SK-N-SH (cell line): ENCODE results near the gene SKA2. TPM values are rescaled to one million over a fixed set of nuclear protein-coding genes. Genes with fewer than 3 reads are reported as not detected.

Experiments
- CTCF ChIA-PET: fragments of 300-600, 350-600 bp; formaldehyde crosslinking; extraction: SDS; loops from one replicate; lab custom pipeline; 2021; lab: Yijun Ruan, JAX
- POLR2A ChIA-PET: fragments of 350-600 bp; sonication (Branson Sonifier 250); formaldehyde crosslinking; extraction: SDS; loops from one replicate; lab custom pipeline; 2020; ENCODE audit warnings: antibody characterized with exemption, inconsistent platforms; lab: Yijun Ruan, JAX
- DNase-seq: peaks from one replicate; pipeline ENCODE4 v3.0.0; 2012
- H2AFZ ChIP-seq: fragments of 200-600 bp; sonication (generic); 2 replicates; pipeline ENCODE4 v1.8.1; 2016; ENCODE audit warnings: antibody characterized with exemption, mild to moderate bottlenecking, low read depth
- H3F3A ChIP-seq: fragments of 200-600 bp; sonication (generic); replicated peaks from 2 replicates; pipeline ENCODE3; 2016; ENCODE audit warnings: antibody characterized with exemption, mild to moderate bottlenecking; ENCODE audit not compliant: insufficient read depth
- H3K27ac ChIP-seq, 2 experiments: fragments of 200-500 bp in 1 of 2; fragments of 200-600 bp in 1 of 2; sonication (Bioruptor generic) in 1 of 2; sonication (generic), shearing (Covaris generic) in 1 of 2; 2 replicates each; pipeline versions ENCODE4 v1.5.1 to v1.6.1; 2014 to 2016; ENCODE audit warnings: low read depth in 2 of 2, inconsistent platforms in 1 of 2, low read length in 1 of 2, mild to moderate bottlenecking in 1 of 2, mixed read lengths in 1 of 2
- H3K27me3 ChIP-seq: fragments of 200-600 bp; sonication (generic), shearing (Covaris generic); 2 replicates; pipeline ENCODE4 v1.6.1; 2016; ENCODE audit warnings: mixed run types; ENCODE audit not compliant: insufficient read depth
- H3K36me3 ChIP-seq, 2 experiments: fragments of 200-500 bp in 1 of 2; fragments of 200-600 bp in 1 of 2; sonication (Bioruptor generic) in 1 of 2; sonication (generic) in 1 of 2; replicated peaks in 1 of 2; 2 replicates each; pipeline versions ENCODE3 to v1.5.1; 2014 to 2016; ENCODE audit warnings: low read length in 1 of 2, mild to moderate bottlenecking in 1 of 2; ENCODE audit not compliant: insufficient read depth in 2 of 2, control insufficient read depth in 1 of 2
- H3K4me1 ChIP-seq, 2 experiments: fragments of 200-500 bp in 1 of 2; fragments of 200-600 bp in 1 of 2; sonication (Bioruptor generic) in 1 of 2; sonication (generic), shearing (Covaris generic) in 1 of 2; 2 replicates each; pipeline versions ENCODE4 v1.5.1 to v1.6.1; 2014 to 2016; ENCODE audit warnings: low read depth in 1 of 2, low read length in 1 of 2, mixed run types in 1 of 2; ENCODE audit not compliant: insufficient read depth in 2 of 2, control insufficient read depth in 1 of 2
- H3K4me2 ChIP-seq: fragments of 200-600 bp; sonication (generic), shearing (Covaris generic); 2 replicates; pipeline ENCODE4 v1.6.1; 2017; ENCODE audit warnings: mixed run types
- H3K4me3 ChIP-seq, 2 experiments: fragments of 200-500 bp in 1 of 2; fragments of 200-600 bp in 1 of 2; sonication (Bioruptor generic) in 1 of 2; sonication (generic), shearing (Covaris generic) in 1 of 2; 2 replicates each; pipeline versions ENCODE4 v1.5.1 to v1.8.1; 2014 to 2016; ENCODE audit warnings: low read depth in 2 of 2, inconsistent platforms in 1 of 2, low read length in 1 of 2, mild to moderate bottlenecking in 1 of 2, mixed read lengths in 1 of 2, moderate library complexity in 1 of 2
- H3K79me2 ChIP-seq: fragments of 200-600 bp; sonication (generic); 2 replicates; pipeline ENCODE4 v1.8.1; 2017; ENCODE audit warnings: mild to moderate bottlenecking; ENCODE audit not compliant: insufficient read depth
- H3K9ac ChIP-seq: fragments of 200-600 bp; sonication (generic); 2 replicates; pipeline ENCODE4 v1.6.1; 2017; ENCODE audit warnings: mixed run types
- H3K9me2 ChIP-seq: fragments of 200-600 bp; sonication (generic); 2 replicates; pipeline ENCODE4 v1.6.1; 2017; ENCODE audit warnings: mixed run types
- H3K9me3 ChIP-seq: fragments of 200-600 bp; sonication (generic); 2 replicates; pipeline ENCODE4 v1.6.1; 2017; ENCODE audit warnings: mixed run types, mild to moderate bottlenecking, moderate library complexity
- H4K20me1 ChIP-seq: fragments of 200-600 bp; sonication (generic); 2 replicates; pipeline ENCODE4 v1.6.1; 2017; ENCODE audit warnings: mild to moderate bottlenecking, mixed run types; ENCODE audit not compliant: insufficient read depth
- CHD2 ChIP-seq: fragments of 150-350 bp; IDR thresholded peaks from 2 replicates; pipeline ENCODE4 v1.6.1; 2018; ENCODE audit warnings: low read length; ENCODE audit not compliant: partially characterized antibody
- CTCF ChIP-seq: fragments of 200-600 bp; sonication (generic); IDR thresholded peaks from 2 replicates; pipeline ENCODE4 v1.6.1; 2017; ENCODE audit warnings: antibody characterized with exemption, mild to moderate bottlenecking, moderate library complexity
- EZH2phosphoT487 ChIP-seq: fragments of 200-600 bp; sonication (generic); IDR thresholded peaks from 2 replicates; pipeline ENCODE4 v1.6.1; 2017; ENCODE audit warnings: low read depth, mixed run types, mild to moderate bottlenecking, antibody characterized with exemption, moderate library complexity, borderline replicate concordance
- FOXJ3 ChIP-seq: sonication (generic); formaldehyde crosslinking; IDR thresholded peaks from 2 replicates; pipeline ENCODE4 v1.5.1; 2020; ENCODE audit warnings: mild to moderate bottlenecking, missing genetic modification reagents
- GABPA ChIP-seq: IDR thresholded peaks from 2 replicates; pipeline ENCODE4 v1.4.0; 2012; ENCODE audit warnings: low read depth, mild to moderate bottlenecking
- GATA2 ChIP-seq: sonication (generic); formaldehyde crosslinking; IDR thresholded peaks from 2 replicates; pipeline ENCODE4 v1.5.0; 2020; ENCODE audit warnings: mild to moderate bottlenecking, missing genetic modification reagents
- JUND ChIP-seq: IDR thresholded peaks from 2 replicates; pipeline ENCODE4 v1.4.0; 2012
- MAX ChIP-seq: IDR thresholded peaks from 2 replicates; pipeline ENCODE4 v1.4.0; 2012; ENCODE audit warnings: low read depth
- MXI1 ChIP-seq: IDR thresholded peaks from 2 replicates; pipeline ENCODE4 v1.6.1; 2012; ENCODE audit warnings: mild to moderate bottlenecking, low read depth, low read length, improper control_type of control experiment
- PBX3 ChIP-seq: IDR thresholded peaks from 2 replicates; pipeline ENCODE4; 2012
- RAD21 ChIP-seq: IDR thresholded peaks from 2 replicates; pipeline ENCODE4 v1.6.1; 2012; ENCODE audit warnings: mild to moderate bottlenecking, low read length
- RCOR1 ChIP-seq: fragments of 150-350 bp; IDR thresholded peaks from 2 replicates; pipeline ENCODE4 v1.6.1; 2017; ENCODE audit warnings: antibody characterized with exemption, low read length
- RFX5 ChIP-seq: IDR thresholded peaks from 2 replicates; pipeline ENCODE4 v1.6.1; 2012; ENCODE audit warnings: mild to moderate bottlenecking, improper control_type of control experiment, low read length
- RXRA ChIP-seq: IDR thresholded peaks from 2 replicates; pipeline ENCODE4 v1.4.0; 2012; ENCODE audit warnings: low read depth, mild to moderate bottlenecking, borderline replicate concordance
- SIN3A ChIP-seq: IDR thresholded peaks from 2 replicates; pipeline ENCODE4 v1.6.1; 2012; ENCODE audit warnings: low read depth, mild to moderate bottlenecking, low read length, moderate library complexity, borderline replicate concordance
- SMC3 ChIP-seq: IDR thresholded peaks from 2 replicates; pipeline ENCODE4 v1.6.1; 2012; ENCODE audit warnings: low read depth, low read length, improper control_type of control experiment
- TAF1 ChIP-seq: IDR thresholded peaks from 2 replicates; pipeline ENCODE4 v1.6.1; 2012; ENCODE audit warnings: low read depth, mild to moderate bottlenecking, low read length, moderate library complexity, borderline replicate concordance
- TCF12 ChIP-seq: IDR thresholded peaks from 2 replicates; pipeline ENCODE4 v1.4.0; 2012
- TEAD4 ChIP-seq: IDR thresholded peaks from 2 replicates; pipeline ENCODE4 v1.4.0; 2012; ENCODE audit warnings: mild to moderate bottlenecking, borderline replicate concordance; ENCODE audit not compliant: insufficient read depth
- USF2 ChIP-seq: fragments of 150-350 bp; IDR thresholded peaks from 2 replicates; pipeline ENCODE4 v1.6.1; 2017; ENCODE audit warnings: antibody characterized with exemption, low read length, low read depth, borderline replicate concordance
- YY1 ChIP-seq: IDR thresholded peaks from 2 replicates; pipeline ENCODE4 v1.4.0; 2012; ENCODE audit warnings: low read depth, mild to moderate bottlenecking
- WGBS: methylation state at CpG from one replicate; pipeline ENCODE4 v1.1.6; 2017; ENCODE audit warnings: low lambda C conversion rate; 5-methylcytosine and 5-hydroxymethylcytosine counted together
- polyA plus RNA-seq, 3 experiments: library from polyadenylated mRNA; depleted of rRNA; stranded (reverse); fragments of >200 nt; gene quantifications; 2 replicates each; pipeline ENCODE4 v1.2.3, GENCODE V29; 2012

Gene SKA2
- polyA plus RNA-seq, 1 of the 3 experiments (the other 2 are of a cell fraction), result 12.8 TPM

- TF ChIP-seq USF2, result no peak
- TF ChIP-seq RFX5, result 0 out of 2 replicates have a peak, but pooled peaks have one; percentile 25
- no peak for TF ChIP-seq RXRA
- TF ChIP-seq CHD2, result no peak
- TF ChIP-seq JUND, result no peak
- TF ChIP-seq FOXJ3, result no peak
- TF ChIP-seq TCF12, result no peak
- peak; percentile 60 for TF ChIP-seq RAD21
- TF ChIP-seq MXI1, result no peak
- peak; percentile 84 for TF ChIP-seq CTCF
- TF ChIP-seq GABPA, result no peak
- no peak for TF ChIP-seq YY1
- TF ChIP-seq TEAD4, result no peak
- no peak for TF ChIP-seq PBX3
- peak; percentile 18; the same call in 1 of the 2 replicates for TF ChIP-seq SMC3
- peak; percentile 77 for TF ChIP-seq GATA2 (CRISPR knock-in tag)
- TF ChIP-seq TAF1, result no peak
- TF ChIP-seq RCOR1, result 0 out of 2 replicates have a peak, but pooled peaks have one; percentile 35
- no peak for TF ChIP-seq MAX
- TF ChIP-seq, all 33 proteins: peak for 8
Measured at GRCh38 chr17:59165933-59166342, 11.0 kb upstream of the SKA2 start (continued).

- Histone ChIP-seq H3K9me3 (no peaks in the 10 kb centered on the region), H3K36me3 (peaks cover 0 to 4% of the 10 kb centered on the region in 2 experiments), H3K79me2 (peaks cover 100% of the 10 kb centered on the region), H3K4me1 (peaks cover 2 to 6% of the 10 kb centered on the region in 2 experiments; a peak in 3 of 4 replicates)
- TF ChIP-seq CTCF (no peak), MXI1 (no peak), EZH2phosphoT487 (no peak), RXRA (no peak), YY1 (no peak), SIN3A (no peak)
- TF ChIP-seq, all 33 proteins: peak for 0
- no peak for DNase-seq
- Histone ChIP-seq H2AFZ (peak overlapping the region; percentile 52), H3F3A (peaks cover 8% of the 10 kb centered on the region), H3K27ac (0 out of 4 replicates have a peak overlapping the region, but pooled peaks of 1 of the 2 experiments have one; percentile 0), H4K20me1 (no peaks in the 10 kb centered on the region), H3K4me2 (no peak overlapping the region), H3K27me3 (no peaks in the 10 kb centered on the region), H3K9me2 (no peaks in the 10 kb centered on the region), H3K9ac (no peak overlapping the region), H3K4me3 (no peak overlapping the region)
- POLR2A ChIA-PET, result no interaction called here
- CTCF ChIA-PET, result interaction anchor here (1.1 kb wide), 1 partner anchor 59 kb away, joined by 3 read pairs; the partner anchor contains the start of gene GDPD1
- WGBS, result 96% methylated on average over 2 of the region's 2 CpGs
Measured at GRCh38 chr17:59161477-59161876, 6.5 kb upstream of the SKA2 start.
